Cardiac septum (tissue), 1 donor: ENCODE results near the gene YAF2. TPM values are rescaled to one million over a fixed set of nuclear protein-coding genes. Genes with fewer than 3 reads are reported as not detected.

Experiments used
- DNase-seq: peaks from one replicate; pipeline ENCODE4 v3.0.0-alpha.2; 2020; ENCODE audit warnings: low spot score
- intact Hi-C: fragments of 100-400 bp; cut with DNase I; formaldehyde crosslinking; loops from one replicate; pipeline ENCODE4 v1.14.0; 2022
- total RNA-seq: library from RNA; stranded (reverse); fragmentation: NEBNext Ultra II Directional; extraction: Animal tissue kit (Norgen Biotek cat#: 25700); gene quantifications from one replicate; pipeline ENCODE4 v1.2.1, GENCODE V29; 2021
- donor health status: DM: no; HTN: no; CAD: no.

The YAF2 gene
- total RNA-seq, 1 donor from 2014 or later: 84.8 TPM

- intact Hi-C loops: no loop called here
- DNase-seq: no peak
Measured at GRCh38 chr12:42125388-42125767, 112.7 kb downstream of the YAF2 start.

- intact Hi-C loops: no loop called here
- no peak for DNase-seq
Measured at GRCh38 chr12:42124764-42125387, 113.2 kb downstream of the YAF2 start.

DNA sequence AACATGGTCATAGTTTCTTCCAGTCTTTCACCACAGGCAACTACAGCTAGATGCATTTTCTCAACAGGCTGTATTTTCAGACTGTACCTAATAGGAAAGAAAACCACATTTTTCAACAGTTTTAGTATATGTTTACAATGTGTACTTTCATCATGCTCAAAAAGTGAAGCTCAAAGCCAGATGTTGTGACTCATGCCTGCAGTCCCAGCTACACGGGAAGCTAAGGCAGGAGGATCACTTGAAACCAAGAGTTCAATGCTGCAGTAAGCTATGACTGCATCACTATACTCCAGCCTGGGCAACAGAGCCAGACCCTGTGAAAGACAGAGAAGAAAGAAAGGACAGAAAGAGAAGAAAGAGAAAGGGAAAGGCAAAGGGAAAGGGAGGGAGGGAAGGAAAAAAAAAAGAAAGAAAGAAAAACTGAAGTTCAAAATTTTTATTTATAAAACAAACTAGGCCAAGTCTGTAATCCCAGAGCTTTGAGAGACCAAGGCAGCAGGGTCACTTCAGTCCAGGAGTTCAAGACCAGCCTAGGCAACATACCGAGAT is 118.9 kb downstream of the YAF2 start:
- DNase-seq: no peak
- intact Hi-C loops: no loop called here

GRCh38 chr12:42118136-42118879 is 119.7 kb downstream of the YAF2 start:
- intact Hi-C loops: no loop called here

GRCh38 chr12:42109031-42109430 is 129.0 kb downstream of the YAF2 start:
- no peak for DNase-seq
- intact Hi-C loops: loop anchor here (5.0 kb wide), 1 partner anchor 832 kb away; no protein-coding TSS in a partner anchor

More at GRCh38 chr12:42118136-42118879, 119.7 kb downstream of the YAF2 start:
- no peak for DNase-seq

Other genes starting within 250 kb of the YAF2 start
- gene GXYLT1, start 93.4 kb downstream of the YAF2 start, total RNA-seq: 6.5 TPM
- 57.1 TPM for gene ZCRB1, start 87.8 kb upstream of the YAF2 start, total RNA-seq
- 33.7 TPM for gene PPHLN1, start 87.9 kb upstream of the YAF2 start, total RNA-seq